ENCODE results near the gene CNNM1. TPM values are rescaled to one million over a fixed set of nuclear protein-coding genes. Genes with fewer than 3 reads are reported as not detected.

Gene CNNM1
- total and polyA plus RNA-seq, 2 donors from 2014 or later = 0.49 to 0.85 TPM

- no peak for FAIRE-seq
- H3K27me3 ChIP-seq (ENCODE audit: control insufficient read depth, insufficient read depth, low read length) = no peaks in the 10 kb centered on the region
- intact Hi-C loops (cut with DNase I) = loop anchor here (5.0 kb wide), 1 partner anchor 217 kb away; no protein-coding TSS in a partner anchor
These were observed 60.7 kb downstream of the CNNM1 start for GRCh38 chr10:99389729-99390480.

GRCh38 chr10:99391346-99391745 lies 62.2 kb downstream of the CNNM1 start:
- no peaks in the 10 kb centered on the region for H3K9me3 ChIP-seq (ENCODE audit: control insufficient read depth in 2 of 3, insufficient read depth in 1 of 3, low read length in 3 of 3)
- no peaks in the 10 kb centered on the region for H3K27me3 ChIP-seq (ENCODE audit: control insufficient read depth, insufficient read depth, low read length)
- intact Hi-C loops (cut with DNase I) = loop anchor here (5.0 kb wide), 1 partner anchor 216 kb away; no protein-coding TSS in a partner anchor
- no peak overlapping the region for H3K4me3 ChIP-seq (ENCODE audit: low read length in 3 of 3)
- H3K36me3 ChIP-seq (ENCODE audit: control insufficient read depth in 2 of 3, insufficient read depth in 3 of 3, low read length in 3 of 3) = peaks cover 0 to 6% (median 0%) of the 10 kb centered on the region in 3 donors
- FAIRE-seq = no peak
- DNase-seq = no peak
- peaks cover 0 to 3% (median 0%) of the 10 kb centered on the region in 3 donors for H3K4me1 ChIP-seq (ENCODE audit: control insufficient read depth in 2 of 3, insufficient read depth in 2 of 3, low read depth in 1 of 3, low read length in 3 of 3)
- no peak overlapping the region for H3K9ac ChIP-seq (ENCODE audit: low read length in 3 of 3)
- H3K27ac ChIP-seq (ENCODE audit: low read depth in 2 of 2, low read length in 2 of 2) = no peak overlapping the region
- no peak for TF ChIP-seq CTCF (IDR thresholded peaks at IDR 0.05; ENCODE audit: borderline replicate concordance, extremely low read depth, insufficient read depth)

More at GRCh38 chr10:99389729-99390480, 60.7 kb downstream of the CNNM1 start:
- DNase-seq = no peak
- Histone ChIP-seq H3K36me3 (ENCODE audit: control insufficient read depth in 2 of 3, insufficient read depth in 3 of 3, low read length in 3 of 3) (peaks cover 0 to 2% (median 0%) of the 10 kb centered on the region in 3 donors), H3K9me3 (ENCODE audit: control insufficient read depth in 2 of 3, insufficient read depth in 1 of 3, low read length in 3 of 3) (no peaks in the 10 kb centered on the region), H3K4me1 (ENCODE audit: control insufficient read depth in 2 of 3, insufficient read depth in 2 of 3, low read depth in 1 of 3, low read length in 3 of 3) (peaks cover 0 to 3% (median 0%) of the 10 kb centered on the region in 3 donors), H3K9ac (ENCODE audit: low read length in 3 of 3) (no peak overlapping the region), H3K4me3 (ENCODE audit: low read length in 3 of 3) (no peak overlapping the region), H3K27ac (ENCODE audit: low read depth in 2 of 2, low read length in 2 of 2) (no peak overlapping the region)
- TF ChIP-seq CTCF (IDR thresholded peaks at IDR 0.05; ENCODE audit: borderline replicate concordance, extremely low read depth, insufficient read depth) = no peak

GRCh38 chr10:99393036-99393435 lies 63.9 kb downstream of the CNNM1 start:
- no peak for DNase-seq
- Histone ChIP-seq H3K9me3 (ENCODE audit: control insufficient read depth in 2 of 3, insufficient read depth in 1 of 3, low read length in 3 of 3) (no peaks in the 10 kb centered on the region), H3K27me3 (ENCODE audit: control insufficient read depth, insufficient read depth, low read length) (no peaks in the 10 kb centered on the region), H3K36me3 (ENCODE audit: control insufficient read depth in 2 of 3, insufficient read depth in 3 of 3, low read length in 3 of 3) (peaks cover 3 to 22% (median 9%) of the 10 kb centered on the region in 3 donors), H3K27ac (ENCODE audit: low read depth in 2 of 2, low read length in 2 of 2) (no peak overlapping the region), H3K9ac (ENCODE audit: low read length in 3 of 3) (no peak overlapping the region), H3K4me1 (ENCODE audit: control insufficient read depth in 2 of 3, insufficient read depth in 2 of 3, low read depth in 1 of 3, low read length in 3 of 3) (peaks cover 0 to 3% (median 0%) of the 10 kb centered on the region in 3 donors), H3K4me3 (ENCODE audit: low read length in 3 of 3) (no peak overlapping the region)
- no peak for FAIRE-seq
- intact Hi-C loops (cut with DNase I) = loop anchor here (5.0 kb wide), 1 partner anchor 214 kb away; no protein-coding TSS in a partner anchor
- TF ChIP-seq CTCF (IDR thresholded peaks at IDR 0.05; ENCODE audit: borderline replicate concordance, extremely low read depth, insufficient read depth) = no peak

Data from kidney (tissue), 14 donors.